NT2/D1 (cell line): Measurements from ENCODE around the gene XPO6.

Source experiments
- SUZ12 ChIP-seq: IDR thresholded peaks from 2 replicates; pipeline ENCODE4 v1.6.1; 2011; ENCODE audit not compliant: insufficient read length, insufficient read depth; ENCODE audit errors: extremely low read depth
- YY1 ChIP-seq: IDR thresholded peaks from 2 replicates; pipeline ENCODE4 v1.6.1; 2011; ENCODE audit not compliant: insufficient read length, insufficient read depth
- ZNF274 ChIP-seq: IDR thresholded peaks from 2 replicates; pipeline ENCODE4 v1.6.1; 2011; ENCODE audit warnings: mild to moderate bottlenecking, low read depth, low read length

GRCh38 chr16:28237754-28238357, 26.1 kb upstream of the XPO6 start:
- TF ChIP-seq ZNF274 (no peak), YY1 (no peak), SUZ12 (no peak)
